Left lung (tissue), 10 donors: ENCODE measurements around the gene ELP2. TPM values are rescaled to one million over a fixed set of nuclear protein-coding genes. Genes with fewer than 3 reads are reported as not detected.

Experiments used
- ATAC-seq: fragments of 200-7000 bp; cut with Tn5 transposase; one replicate; pipeline ENCODE4 v1.9.1; 2020; ENCODE audit warnings: moderate library complexity
- DNase-seq, 4 donors: peaks; one replicate each; pipeline ENCODE4 v3.0.0-alpha.2; 2013 to 2020
- H3K27ac ChIP-seq, 2 donors: fragments of 200-600 bp; sonication (generic) in 1 of 2; one replicate each; pipeline versions ENCODE4 v1.5.0 to v1.8.0; 2020 to 2021
- H3K27me3 ChIP-seq, 2 donors: fragments of 200-600 bp; sonication (generic) in 1 of 2; one replicate each; pipeline versions ENCODE4 v1.5.0 to v1.8.0; 2020 to 2021
- H3K36me3 ChIP-seq, 2 donors: fragments of 200-600 bp; sonication (generic) in 1 of 2; one replicate each; pipeline versions ENCODE4 v1.5.0 to v1.8.0; 2020 to 2021
- H3K4me1 ChIP-seq, 2 donors: fragments of 200-600 bp; one replicate each; pipeline ENCODE4 v1.8.0; 2021
- H3K4me3 ChIP-seq, 2 donors: fragments of 200-600 bp; sonication (generic) in 1 of 2; one replicate each; pipeline versions ENCODE4 v1.5.0 to v1.8.0; 2020 to 2021; ENCODE audit warnings: mild to moderate bottlenecking in 1 of 2
- H3K9me3 ChIP-seq, 2 donors: fragments of 200-600 bp; sonication (generic) in 1 of 2; one replicate each; pipeline versions ENCODE4 v1.5.0 to v1.8.0; 2020 to 2021
- CTCF ChIP-seq, 2 donors: fragments of 200-600 bp; sonication (generic) in 1 of 2; IDR thresholded peaks; one replicate each; pipeline versions ENCODE4 v1.5.0 to v1.8.0; 2021; ENCODE audit warnings: antibody characterized with exemption in 2 of 2
- intact Hi-C, 2 donors: fragments of 100-400 bp; cut with DNase I; formaldehyde crosslinking; loops; one replicate each; pipeline versions ENCODE4 v1.11.2 to v1.14.2; 2022
- polyA plus RNA-seq, 6 donors: library from polyadenylated mRNA; unstranded; fragments of 120-200 nt; gene quantifications; one replicate each; pipeline ENCODE4 v1.2.1, GENCODE V29; 2013; ENCODE audit not compliant: insufficient read length in 6 of 6
- total RNA-seq, 2 donors: library from RNA; stranded (reverse); fragmentation: NEBNext Ultra II Directional; extraction: Animal tissue kit (Norgen Biotek cat#: 25700); gene quantifications; one replicate each; pipeline ENCODE4 v1.2.1, GENCODE V29; 2021
- donor health status: DM: no; HTN: yes; CAD: no.
- donor health status: DM: no; HTN: no; CAD: no.

The ELP2 gene
- total and polyA plus RNA-seq, 8 donors = 55.6 to 154 (median 122) TPM

GRCh38 chr18:36181898-36182506 is 52.3 kb downstream of the ELP2 start:
- ATAC-seq = no peak
- intact Hi-C loops = no loop called here

GRCh38 chr18:36183033-36183432 is 53.3 kb downstream of the ELP2 start:
- Histone ChIP-seq H3K9me3 (no peaks in the 10 kb centered on the region), H3K36me3 (no peaks in the 10 kb centered on the region), H3K4me1 (peaks cover 11 to 21% of the 10 kb centered on the region in 2 donors), H3K4me3 (no peak overlapping the region), H3K27ac (no peak overlapping the region), H3K27me3 (peaks cover 0 to 25% of the 10 kb centered on the region in 2 donors)
- ATAC-seq = no peak
- DNase-seq = no peak
- intact Hi-C loops = no loop called here
- TF ChIP-seq CTCF (IDR thresholded peaks at IDR 0.05) = no peak

More at GRCh38 chr18:36181898-36182506, 52.3 kb downstream of the ELP2 start:
- Histone ChIP-seq H3K27me3 (peaks cover 0 to 15% of the 10 kb centered on the region in 2 donors), H3K4me3 (no peak overlapping the region), H3K27ac (no peak overlapping the region), H3K9me3 (no peaks in the 10 kb centered on the region), H3K4me1 (peaks cover 11 to 16% of the 10 kb centered on the region in 2 donors), H3K36me3 (peaks cover 0 to 2% of the 10 kb centered on the region in 2 donors)
- no peak for DNase-seq
- TF ChIP-seq CTCF (IDR thresholded peaks at IDR 0.05) = no peak

- ATAC-seq (no peak), DNase-seq (no peak)
- intact Hi-C loops = no loop called here
- Histone ChIP-seq H3K4me1 (peaks cover 11 to 24% of the 10 kb centered on the region in 2 donors), H3K4me3 (no peak overlapping the region), H3K36me3 (no peaks in the 10 kb centered on the region), H3K9me3 (no peaks in the 10 kb centered on the region), H3K27me3 (peaks cover 0 to 34% of the 10 kb centered on the region in 2 donors), H3K27ac (no peak overlapping the region)
- no peak for TF ChIP-seq CTCF (IDR thresholded peaks at IDR 0.05)
Measured at GRCh38 chr18:36183987-36184386, 54.3 kb downstream of the ELP2 start.

- peaks cover 4 to 17% of the 10 kb centered on the region in 2 donors for H3K4me1 ChIP-seq
- no peak overlapping the region for H3K4me3 ChIP-seq
- no peak overlapping the region for H3K27ac ChIP-seq
- no peaks in the 10 kb centered on the region for H3K9me3 ChIP-seq
- DNase-seq = no peak
- ATAC-seq = no peak
- H3K27me3 ChIP-seq = peaks cover 0 to 38% of the 10 kb centered on the region in 2 donors
- H3K36me3 ChIP-seq = no peaks in the 10 kb centered on the region
- intact Hi-C loops = no loop called here
- TF ChIP-seq CTCF (IDR thresholded peaks at IDR 0.05) = no peak
Measured at GRCh38 chr18:36185157-36185556, 55.5 kb downstream of the ELP2 start.

- peak in 1 of 4 donors; percentile 60 for DNase-seq
- no peak for ATAC-seq
- TF ChIP-seq CTCF (IDR thresholded peaks at IDR 0.05) = no peak
- Histone ChIP-seq H3K4me3 (no peak overlapping the region), H3K27me3 (peaks cover 0 to 38% of the 10 kb centered on the region in 2 donors), H3K36me3 (no peaks in the 10 kb centered on the region), H3K9me3 (no peaks in the 10 kb centered on the region), H3K27ac (no peak overlapping the region), H3K4me1 (peaks cover 0 to 16% of the 10 kb centered on the region in 2 donors)
- intact Hi-C loops = no loop called here
Measured at GRCh38 chr18:36185901-36186460, 56.3 kb downstream of the ELP2 start.
